Measurements from ENCODE around the gene SRL. TPM values are rescaled to one million over a fixed set of nuclear protein-coding genes. Genes with fewer than 3 reads are reported as not detected.

SRL gene
- total and polyA plus RNA-seq, 2 donors (not counting 1 experiment from before 2014, with no cell fraction given) = not detected

GRCh38 chr16:4139968-4140367, 101.9 kb downstream of the SRL start:
- Mint-ChIP-seq H3K4me3 (no peak overlapping the region), H3K9me3 (ENCODE audit: insufficient read depth) (no peaks in the 10 kb centered on the region), H3K27me3 (peaks cover 14% of the 10 kb centered on the region), H3K4me1 (no peaks in the 10 kb centered on the region), H3K27ac (no peak overlapping the region)
- peaks cover 0 to 7% of the 10 kb centered on the region in 2 donors for H3K4me1 ChIP-seq (ENCODE audit: control insufficient read depth in 2 of 2, insufficient read depth in 2 of 2, low read length in 2 of 2)
- peaks cover 0 to 5% (median 0%) of the 10 kb centered on the region in 3 donors for H3K9me3 ChIP-seq (ENCODE audit: control extremely low read depth in 1 of 3, control insufficient read depth in 2 of 3, insufficient read depth in 1 of 3, low read length in 2 of 3)
- peaks cover 0 to 3% (median 0%) of the 10 kb centered on the region in 4 experiments for H3K27me3 ChIP-seq (replicated peaks in 1 of 4; ENCODE audit: control extremely low read depth in 1 of 4, control insufficient read depth in 3 of 4, insufficient read depth in 4 of 4, low read length in 3 of 4)
- no peak overlapping the region for H3K27ac ChIP-seq (ENCODE audit: low read length in 2 of 2)
- H2AFZ ChIP-seq (ENCODE audit: insufficient read depth, low read depth, low read length, poor library complexity, severe bottlenecking) = no peak overlapping the region
- intact Hi-C loops (cut with micrococcal nuclease) = no loop called here
- DNase-seq (no peak), ATAC-seq (ENCODE audit: low read depth) (no peak)
- no peak overlapping the region for H3K4me3 ChIP-seq (ENCODE audit: control extremely low read depth in 1 of 5, extremely low read depth in 1 of 5, insufficient read depth in 1 of 5, low read depth in 2 of 5, low read length in 4 of 5)
- ChIA-PET POLR2A (no interaction called here), CTCF (no interaction called here)
- H3K79me2 ChIP-seq (ENCODE audit: control insufficient read depth, insufficient read depth, low read length) = no peaks in the 10 kb centered on the region
- H3K4me2 ChIP-seq (replicated peaks; ENCODE audit: low read depth, low read length, poor library complexity, severe bottlenecking) = no peak overlapping the region
- TF ChIP-seq EZH2 (IDR thresholded peaks at IDR 0.05; ENCODE audit: borderline replicate concordance, insufficient read depth, low read depth, low read length, poor library complexity, severe bottlenecking) (no peak), CTCF (IDR thresholded peaks at IDR 0.05) (no peak)
- H3K36me3 ChIP-seq (replicated peaks in 1 of 2; ENCODE audit: control extremely low read depth in 1 of 2, control insufficient read depth in 1 of 2, extremely low read depth in 1 of 2, insufficient read depth in 2 of 2, low read length in 1 of 2) = no peaks in the 10 kb centered on the region
- H4K20me1 ChIP-seq (ENCODE audit: control insufficient read depth, insufficient read depth, low read length, poor library complexity, severe bottlenecking) = no peaks in the 10 kb centered on the region
- no peak overlapping the region for H3K9ac ChIP-seq (ENCODE audit: low read length)

Other genes starting within 250 kb of the SRL start
- gene ADCY9, start 125.6 kb downstream of the SRL start, total RNA-seq = 1.7 and 1.9 TPM in 2 replicates
- gene ADCY9, start 125.6 kb downstream of the SRL start, polyA plus RNA-seq = 2.1 and 3.6 TPM in 2 replicates
- gene TFAP4, start 30.9 kb upstream of the SRL start, total RNA-seq = 20.7 and 25.1 TPM in 2 replicates
- gene TFAP4, start 30.9 kb upstream of the SRL start, polyA plus RNA-seq = 12.9 and 13.2 TPM in 2 replicates
- not detected in 2 replicates for gene GLIS2, start 74.0 kb upstream of the SRL start, total RNA-seq
- not detected in 2 replicates for gene GLIS2, start 74.0 kb upstream of the SRL start, polyA plus RNA-seq
- 56.6 and 57.3 TPM in 2 replicates for gene PAM16, start 109.2 kb upstream of the SRL start, total RNA-seq
- gene PAM16, start 109.2 kb upstream of the SRL start, polyA plus RNA-seq = 64.1 and 80.4 TPM in 2 replicates
- gene VASN, start 129.8 kb upstream of the SRL start, total RNA-seq = 0.66 and 0.76 TPM in 2 replicates
- gene VASN, start 129.8 kb upstream of the SRL start, polyA plus RNA-seq = 0.57 and 1.1 TPM in 2 replicates
- gene CORO7, start 174.5 kb upstream of the SRL start, total RNA-seq = 114 and 117 TPM in 2 replicates
- 230 and 242 TPM in 2 replicates for gene CORO7, start 174.5 kb upstream of the SRL start, polyA plus RNA-seq
- 59.3 and 68.1 TPM in 2 replicates for gene DNAJA3, start 183.8 kb upstream of the SRL start, total RNA-seq
- 65.2 and 67.7 TPM in 2 replicates for gene DNAJA3, start 183.8 kb upstream of the SRL start, polyA plus RNA-seq
- gene NMRAL1, start 232.5 kb upstream of the SRL start, total RNA-seq = 46.7 and 48.6 TPM in 2 replicates
- gene NMRAL1, start 232.5 kb upstream of the SRL start, polyA plus RNA-seq = 42.6 and 68.8 TPM in 2 replicates
- gene HMOX2, start 234.3 kb upstream of the SRL start, total RNA-seq = 36.5 TPM in 2 replicates
- 21.8 and 39.0 TPM in 2 replicates for gene HMOX2, start 234.3 kb upstream of the SRL start, polyA plus RNA-seq